ENCODE measurements around the gene EIF1B. TPM values are rescaled to one million over a fixed set of nuclear protein-coding genes. Genes with fewer than 3 reads are reported as not detected.

Gene EIF1B
- total RNA-seq, 1 donor from 2014 or later = 68.8 TPM

DNA sequence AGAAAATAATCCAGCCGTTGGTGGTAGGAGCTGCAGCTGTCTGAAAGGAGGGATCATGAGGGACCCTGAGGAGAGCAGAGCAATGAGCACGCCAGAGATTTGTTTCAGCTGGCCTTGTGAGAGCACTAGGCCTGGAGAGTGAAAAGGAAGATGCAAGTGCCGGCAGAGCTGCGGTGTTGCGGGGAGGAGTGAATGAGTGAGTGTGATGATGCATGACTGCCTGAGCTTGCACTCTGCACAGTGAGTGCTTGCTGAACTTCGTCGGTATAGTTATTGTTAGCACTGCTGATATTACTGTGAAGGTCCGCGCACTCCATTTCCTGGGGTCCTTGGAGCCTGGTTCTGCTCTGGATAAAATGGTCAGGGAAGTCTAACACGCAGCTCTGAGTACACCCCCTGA is 23.2 kb downstream of the EIF1B start:
- Mint-ChIP-seq H3K36me3 (ENCODE audit: low read depth, unreplicated experiment) (no peaks in the 10 kb centered on the region), H3K27ac (ENCODE audit: unreplicated experiment) (no peak overlapping the region), H3K4me3 (ENCODE audit: unreplicated experiment) (no peak overlapping the region), H3K27me3 (ENCODE audit: unreplicated experiment) (no peaks in the 10 kb centered on the region), H3K4me1 (ENCODE audit: unreplicated experiment) (peaks cover 5% of the 10 kb centered on the region), H3K9me3 (ENCODE audit: unreplicated experiment) (no peaks in the 10 kb centered on the region)
- TF ChIP-seq, protein P1, sequence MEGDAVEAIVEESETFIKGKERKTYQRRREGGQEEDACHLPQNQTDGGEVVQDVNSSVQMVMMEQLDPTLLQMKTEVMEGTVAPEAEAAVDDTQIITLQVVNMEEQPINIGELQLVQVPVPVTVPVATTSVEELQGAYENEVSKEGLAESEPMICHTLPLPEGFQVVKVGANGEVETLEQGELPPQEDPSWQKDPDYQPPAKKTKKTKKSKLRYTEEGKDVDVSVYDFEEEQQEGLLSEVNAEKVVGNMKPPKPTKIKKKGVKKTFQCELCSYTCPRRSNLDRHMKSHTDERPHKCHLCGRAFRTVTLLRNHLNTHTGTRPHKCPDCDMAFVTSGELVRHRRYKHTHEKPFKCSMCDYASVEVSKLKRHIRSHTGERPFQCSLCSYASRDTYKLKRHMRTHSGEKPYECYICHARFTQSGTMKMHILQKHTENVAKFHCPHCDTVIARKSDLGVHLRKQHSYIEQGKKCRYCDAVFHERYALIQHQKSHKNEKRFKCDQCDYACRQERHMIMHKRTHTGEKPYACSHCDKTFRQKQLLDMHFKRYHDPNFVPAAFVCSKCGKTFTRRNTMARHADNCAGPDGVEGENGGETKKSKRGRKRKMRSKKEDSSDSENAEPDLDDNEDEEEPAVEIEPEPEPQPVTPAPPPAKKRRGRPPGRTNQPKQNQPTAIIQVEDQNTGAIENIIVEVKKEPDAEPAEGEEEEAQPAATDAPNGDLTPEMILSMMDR (IDR thresholded peaks at IDR 0.05; ENCODE audit: unreplicated experiment) = no peak
- no peak for DNase-seq (ENCODE audit: low spot score)

DNA sequence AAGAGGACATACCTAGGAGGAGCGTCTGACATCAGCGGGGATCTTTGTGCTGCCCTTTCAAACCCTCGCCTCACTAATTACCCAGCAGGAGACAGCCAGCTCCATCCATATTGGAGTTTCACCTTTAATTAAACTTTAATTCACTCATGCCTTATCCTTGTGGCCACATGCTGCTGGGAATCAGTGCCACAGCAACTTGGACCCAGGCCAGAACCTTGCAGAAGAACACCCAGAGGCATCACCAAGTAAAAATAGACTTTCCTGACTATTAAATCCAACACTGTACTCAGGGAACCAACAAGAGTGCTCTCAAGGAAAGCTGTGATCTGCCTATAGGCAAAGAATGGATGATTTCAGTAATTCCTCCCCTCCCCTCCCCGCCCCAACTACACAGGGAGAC is 23.9 kb downstream of the EIF1B start:
- Mint-ChIP-seq H3K36me3 (ENCODE audit: low read depth, unreplicated experiment) (no peaks in the 10 kb centered on the region), H3K27ac (ENCODE audit: unreplicated experiment) (no peak overlapping the region), H3K9me3 (ENCODE audit: unreplicated experiment) (no peaks in the 10 kb centered on the region), H3K4me1 (ENCODE audit: unreplicated experiment) (no peaks in the 10 kb centered on the region), H3K27me3 (ENCODE audit: unreplicated experiment) (no peaks in the 10 kb centered on the region), H3K4me3 (ENCODE audit: unreplicated experiment) (no peak overlapping the region)
- TF ChIP-seq, protein P1 (IDR thresholded peaks at IDR 0.05; ENCODE audit: unreplicated experiment) = no peak
- DNase-seq (ENCODE audit: low spot score) = no peak

DNA sequence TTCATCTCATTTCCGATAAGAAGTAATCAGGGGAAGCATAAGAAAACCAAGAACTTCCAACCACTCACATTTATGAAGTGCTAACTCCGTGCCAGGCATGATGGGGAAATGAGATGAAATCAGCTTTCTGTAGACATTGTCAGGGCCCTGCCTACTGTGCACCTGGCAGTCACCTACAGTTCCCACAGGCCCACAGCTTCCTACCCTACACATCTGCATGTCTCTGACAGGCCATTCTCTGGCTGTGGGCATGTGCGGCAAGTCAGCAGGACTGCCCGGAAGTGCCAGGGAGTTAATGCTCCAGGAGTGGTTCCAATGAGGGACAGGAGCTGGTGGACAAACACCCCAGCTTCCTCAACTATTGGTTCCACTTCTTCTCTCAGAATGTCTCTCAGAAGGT is 24.3 kb downstream of the EIF1B start:
- no peak overlapping the region for H3K4me3 Mint-ChIP-seq (ENCODE audit: unreplicated experiment)
- H3K27ac Mint-ChIP-seq (ENCODE audit: unreplicated experiment) = no peak overlapping the region
- TF ChIP-seq, protein P1 (IDR thresholded peaks at IDR 0.05; ENCODE audit: unreplicated experiment) = no peak
- H3K27me3 Mint-ChIP-seq (ENCODE audit: unreplicated experiment) = no peaks in the 10 kb centered on the region
- no peak for DNase-seq (ENCODE audit: low spot score)
- no peaks in the 10 kb centered on the region for H3K4me1 Mint-ChIP-seq (ENCODE audit: unreplicated experiment)
- H3K9me3 Mint-ChIP-seq (ENCODE audit: unreplicated experiment) = no peaks in the 10 kb centered on the region
- H3K36me3 Mint-ChIP-seq (ENCODE audit: low read depth, unreplicated experiment) = no peaks in the 10 kb centered on the region

DNA sequence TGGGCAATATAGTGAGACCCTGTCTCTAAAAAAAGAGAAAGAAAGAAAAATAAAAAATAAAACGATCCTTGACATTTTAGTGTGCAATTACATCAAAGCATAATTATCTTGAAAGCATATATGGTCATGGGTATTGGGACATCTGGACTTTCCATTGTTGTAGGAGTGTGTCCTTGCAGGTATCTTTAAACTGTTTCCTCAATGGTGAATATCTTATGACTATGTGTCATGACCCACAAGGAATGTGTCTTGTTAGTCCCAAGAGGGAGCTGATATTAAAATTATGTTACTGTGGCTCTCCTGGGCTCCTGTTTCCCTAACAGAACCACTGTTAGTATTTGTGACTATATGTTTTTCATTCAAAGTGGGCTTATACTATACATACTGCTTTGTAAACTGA is 26.6 kb downstream of the EIF1B start:
- TF ChIP-seq, protein P1 (IDR thresholded peaks at IDR 0.05; ENCODE audit: unreplicated experiment) = no peak
- Mint-ChIP-seq H3K4me1 (ENCODE audit: unreplicated experiment) (no peaks in the 10 kb centered on the region), H3K27me3 (ENCODE audit: unreplicated experiment) (peaks cover 2% of the 10 kb centered on the region), H3K9me3 (ENCODE audit: unreplicated experiment) (no peaks in the 10 kb centered on the region), H3K4me3 (ENCODE audit: unreplicated experiment) (no peak overlapping the region), H3K27ac (ENCODE audit: unreplicated experiment) (no peak overlapping the region), H3K36me3 (ENCODE audit: low read depth, unreplicated experiment) (no peaks in the 10 kb centered on the region)
- DNase-seq (ENCODE audit: low spot score) = no peak

DNA sequence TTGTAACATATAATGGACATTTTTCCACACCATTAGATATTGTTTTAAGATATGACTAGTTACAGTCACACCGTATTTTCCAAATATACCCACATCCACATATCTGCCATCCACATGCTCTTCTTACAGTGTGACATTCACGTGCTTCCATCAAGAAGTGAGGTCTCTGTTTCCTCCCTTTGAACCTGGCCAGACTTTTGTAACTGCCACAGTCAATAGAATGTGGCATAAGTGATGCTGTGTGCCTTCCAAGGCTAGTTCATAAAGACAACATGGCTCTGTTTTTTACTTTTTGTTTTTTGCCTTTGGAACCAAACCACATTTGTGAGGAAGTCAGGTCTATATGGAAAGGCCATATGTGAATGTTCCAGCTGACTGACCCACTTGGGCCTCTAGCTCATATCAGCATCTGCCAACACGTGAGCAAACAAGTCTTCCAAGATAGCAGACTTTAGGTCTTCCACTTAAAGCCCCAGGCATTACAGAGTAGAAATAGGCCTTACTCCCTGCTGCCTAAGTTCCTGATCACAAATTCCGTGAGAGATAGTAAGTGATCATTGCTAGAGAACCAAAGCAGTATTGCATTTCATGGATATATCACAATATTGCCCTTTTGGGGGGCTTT is 27.1 kb downstream of the EIF1B start:
- H3K4me1 Mint-ChIP-seq (ENCODE audit: unreplicated experiment) = no peaks in the 10 kb centered on the region
- H3K9me3 Mint-ChIP-seq (ENCODE audit: unreplicated experiment) = no peaks in the 10 kb centered on the region
- H3K27me3 Mint-ChIP-seq (ENCODE audit: unreplicated experiment) = peaks cover 2% of the 10 kb centered on the region
- TF ChIP-seq, protein P1 (IDR thresholded peaks at IDR 0.05; ENCODE audit: unreplicated experiment) = no peak
- no peak overlapping the region for H3K4me3 Mint-ChIP-seq (ENCODE audit: unreplicated experiment)
- H3K27ac Mint-ChIP-seq (ENCODE audit: unreplicated experiment) = no peak overlapping the region
- no peaks in the 10 kb centered on the region for H3K36me3 Mint-ChIP-seq (ENCODE audit: low read depth, unreplicated experiment)
- no peak for DNase-seq (ENCODE audit: low spot score)
